Measurements from ENCODE around the gene NIPA2. TPM values are rescaled to one million over a fixed set of nuclear protein-coding genes. Genes with fewer than 3 reads are reported as not detected.

Gene NIPA2
- total RNA-seq, 1 experiment from 2014 or later, result 77.9 TPM

GRCh38 chr15:22867886-22868285 is 29.4 kb downstream of the NIPA2 start:
- H2BK20ac ChIP-seq (ENCODE audit: low read depth, low read length, poor library complexity, severe bottlenecking), result no peak overlapping the region
- no peak overlapping the region for H3K56ac ChIP-seq (ENCODE audit: insufficient read length, low read depth, low read length)
- H4K8ac ChIP-seq (replicated peaks; ENCODE audit: insufficient read length, low read depth, low read length), result no peak overlapping the region
- H3K18ac ChIP-seq (ENCODE audit: insufficient read length, low read depth, low read length), result no peak overlapping the region
- H4K20me1 ChIP-seq (ENCODE audit: control insufficient read depth, insufficient read depth, insufficient read length), result no peaks in the 10 kb centered on the region
- H3K23me2 ChIP-seq (ENCODE audit: insufficient read length, low read depth, low read length, poor library complexity, severe bottlenecking), result no peaks in the 10 kb centered on the region
- H3K27ac ChIP-seq (ENCODE audit: insufficient read length, low read depth, low read length), result no peak overlapping the region
- no CpG with 5 or more reads among the region's 6 CpGs for WGBS (ENCODE audit: extremely low coverage, insufficient read length, low lambda C conversion rate)
- no peak overlapping the region for H4K5ac ChIP-seq (ENCODE audit: insufficient read length, low read depth, low read length)
- H2BK15ac ChIP-seq (ENCODE audit: low read depth, low read length), result no peak overlapping the region
- H3K4me1 ChIP-seq (ENCODE audit: insufficient read depth, low read length), result no peaks in the 10 kb centered on the region; the same call in 1 of the 2 replicates
- Mint-ChIP-seq H3K27me3 (ENCODE audit: low read depth) (no peaks in the 10 kb centered on the region), H3K36me3 (ENCODE audit: insufficient read depth in 1 of 3, low read depth in 3 of 3) (peaks cover 51 to 95% (median 75%) of the 10 kb centered on the region in 3 experiments), H3K27ac (no peak overlapping the region), H3K9me3 (no peaks in the 10 kb centered on the region), H3K4me1 (peaks cover 7 to 11% of the 10 kb centered on the region in 2 experiments), H3K4me3 (no peak overlapping the region)
- no peak overlapping the region for H3K9ac ChIP-seq (ENCODE audit: extremely low read depth, insufficient read length, low read length)
- peaks cover 6% of the 10 kb centered on the region for H3K79me1 ChIP-seq (ENCODE audit: insufficient read depth, low read depth, low read length, poor library complexity, severe bottlenecking)
- no peak overlapping the region for H2AFZ ChIP-seq (ENCODE audit: low read length)
- no peaks in the 10 kb centered on the region for H3K9me3 ChIP-seq (ENCODE audit: control insufficient read depth, low read depth, low read length)
- no peak overlapping the region for H2BK120ac ChIP-seq (ENCODE audit: low read depth, low read length, poor library complexity, severe bottlenecking)
- H3K79me2 ChIP-seq (ENCODE audit: insufficient read depth, low read length), result peaks cover 2% of the 10 kb centered on the region; the same call in 1 of the 2 replicates
- no peak overlapping the region for H2AK5ac ChIP-seq (ENCODE audit: insufficient read length, low read length)
- no peak overlapping the region for H3K4ac ChIP-seq (ENCODE audit: low read depth, low read length)
- H3K27me3 ChIP-seq (ENCODE audit: insufficient read depth, low read length), result no peaks in the 10 kb centered on the region
- DNase-seq, result no peak
- H4K91ac ChIP-seq (ENCODE audit: insufficient read length, low read depth, low read length), result no peak overlapping the region
- H2BK12ac ChIP-seq (ENCODE audit: insufficient read length, low read depth, low read length), result no peak overlapping the region
- H2BK5ac ChIP-seq (ENCODE audit: insufficient read length, low read length), result no peak overlapping the region
- no peak overlapping the region for H3K14ac ChIP-seq (ENCODE audit: insufficient read depth, low read length)
- H3T11ph ChIP-seq (ENCODE audit: low read length), result no peak overlapping the region
- no peak for TF ChIP-seq CTCF (conservative IDR thresholded peaks at IDR 0.05)
- no peak overlapping the region for H3K23ac ChIP-seq (ENCODE audit: insufficient read length, low read depth, low read length)
- H3K4me2 ChIP-seq (ENCODE audit: insufficient read depth, insufficient read length, low read length), result no peak overlapping the region

All from H9 (cell line).